Stimulated activated CD4-positive, alpha-beta T cell treated with anti-CD3 and anti-CD28 coated beads, Interleukin-4, amount 100 ng/mL, for 24 hours (primary cell): Measurements from ENCODE around the gene PANK4.
"Not testable (repeated sequence)": the region's sequence is repeated elsewhere in the genome, so short reads cannot be mapped to it uniquely, and the experiment has no call there.

Experiments
- DNase-seq: peaks from one replicate; pipeline ENCODE4 v3.0.0-alpha.2; 2020

The PANK4 gene

GRCh38 chr1:2473198-2473597 lies 53.2 kb downstream of the PANK4 start:
- no peak for DNase-seq

- no peak for DNase-seq
Measured at GRCh38 chr1:2472561-2473177, 53.7 kb downstream of the PANK4 start.

- no peak for DNase-seq
Measured at GRCh38 chr1:2472109-2472508, 54.3 kb downstream of the PANK4 start.

DNA sequence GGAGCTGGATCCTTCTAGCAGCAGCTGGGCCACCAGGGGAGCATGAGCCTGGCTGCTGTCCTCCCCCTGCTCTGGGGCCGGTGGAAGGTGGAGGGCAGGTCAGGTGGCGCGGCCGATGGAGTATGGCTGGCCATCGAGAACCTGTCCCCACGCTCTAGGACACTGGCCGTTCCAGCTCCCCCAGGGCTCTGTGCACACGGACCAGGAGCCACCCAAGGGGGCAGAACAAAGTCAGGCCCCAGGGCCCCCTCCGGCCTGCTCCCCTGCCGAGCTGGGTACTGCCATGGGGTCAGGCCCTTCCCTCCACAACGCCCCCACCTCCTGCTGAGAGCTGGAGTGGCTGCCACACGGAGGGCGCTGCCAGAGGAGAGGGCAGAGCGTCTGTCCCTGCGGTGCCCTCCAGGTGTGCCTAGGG lies 54.8 kb downstream of the PANK4 start:
- DNase-seq: no peak

DNA sequence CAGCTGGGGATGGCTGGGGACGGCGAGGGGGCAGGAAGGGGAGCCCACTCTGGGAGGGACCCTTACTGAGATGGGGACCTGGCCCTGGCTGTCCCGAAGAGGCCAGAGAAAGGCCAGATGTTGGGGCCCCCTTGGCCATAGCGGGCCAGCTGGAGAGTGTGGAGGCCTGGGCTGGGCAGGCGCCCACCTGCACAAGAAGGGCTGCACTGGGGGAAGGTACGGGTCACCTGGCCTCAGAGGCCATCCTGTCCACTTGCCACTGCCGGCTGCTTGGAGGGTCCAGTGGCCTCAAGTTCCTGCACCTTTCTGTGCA lies 55.3 kb downstream of the PANK4 start:
- DNase-seq: no peak

DNA sequence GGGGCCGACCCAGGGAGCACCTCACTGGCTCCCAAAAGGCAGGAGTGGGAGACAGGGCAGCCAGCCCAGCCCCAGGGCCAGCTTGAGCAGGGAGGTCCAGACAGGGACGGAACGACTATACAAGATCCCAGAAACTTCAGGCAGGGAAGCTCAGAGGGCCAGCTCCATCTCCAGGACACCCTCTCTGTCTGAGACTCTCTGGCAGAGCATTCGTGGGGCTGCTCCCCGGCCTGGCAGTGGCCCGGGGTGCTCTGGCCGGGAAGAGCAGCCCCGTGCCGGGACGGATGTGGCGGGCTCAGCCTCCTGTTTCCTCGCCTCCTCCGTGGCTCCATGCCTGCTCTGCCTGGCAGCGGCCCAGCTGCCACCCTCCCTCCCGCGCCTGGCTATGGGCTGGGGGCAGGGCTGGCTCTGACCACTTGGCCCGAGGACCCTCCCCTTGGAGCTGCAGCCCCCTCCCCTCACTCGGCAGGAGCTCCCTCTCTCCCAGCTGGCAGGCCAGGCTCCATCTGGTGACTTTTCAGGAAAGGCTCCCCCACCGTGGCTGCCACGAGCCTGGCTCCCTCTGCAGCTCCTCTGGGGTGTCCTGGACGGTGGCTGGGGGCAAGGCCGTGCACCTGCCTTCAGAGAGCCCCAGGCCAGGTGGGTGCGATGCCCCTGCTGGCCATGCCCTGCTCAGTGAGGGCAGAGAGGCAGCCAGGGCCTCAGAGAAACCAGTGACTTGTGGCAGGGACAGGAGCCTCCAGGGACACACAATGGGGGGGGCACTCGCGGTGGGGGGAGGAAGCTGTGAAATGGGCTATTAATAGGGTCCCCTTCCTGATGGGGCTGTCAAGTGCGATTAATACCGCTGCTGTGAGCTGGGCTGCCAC lies 55.9 kb downstream of the PANK4 start:
- DNase-seq: no peak

GRCh38 chr1:2469103-2469940 lies 57.1 kb downstream of the PANK4 start:
- DNase-seq: no peak

DNA sequence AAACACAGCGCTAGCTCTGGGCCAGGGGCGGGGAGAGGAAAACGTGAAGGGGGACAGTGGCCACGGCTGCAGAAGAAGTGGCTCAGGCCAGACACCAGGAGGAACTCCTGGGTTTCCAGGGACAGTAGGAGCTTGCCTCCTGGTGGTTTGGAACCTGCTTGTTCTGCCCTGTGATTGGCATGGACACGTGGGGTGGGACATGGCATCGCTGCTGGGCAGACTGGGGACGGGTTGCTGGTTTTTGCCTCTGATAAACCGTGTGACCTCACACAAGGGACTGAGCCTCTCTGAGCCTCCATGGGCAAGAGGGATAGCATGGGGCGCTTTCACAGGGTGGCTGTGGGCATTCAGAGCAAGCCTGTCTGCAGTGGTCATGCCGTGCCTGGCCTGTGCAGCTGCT lies 57.9 kb downstream of the PANK4 start:
- DNase-seq: no peak

DNA sequence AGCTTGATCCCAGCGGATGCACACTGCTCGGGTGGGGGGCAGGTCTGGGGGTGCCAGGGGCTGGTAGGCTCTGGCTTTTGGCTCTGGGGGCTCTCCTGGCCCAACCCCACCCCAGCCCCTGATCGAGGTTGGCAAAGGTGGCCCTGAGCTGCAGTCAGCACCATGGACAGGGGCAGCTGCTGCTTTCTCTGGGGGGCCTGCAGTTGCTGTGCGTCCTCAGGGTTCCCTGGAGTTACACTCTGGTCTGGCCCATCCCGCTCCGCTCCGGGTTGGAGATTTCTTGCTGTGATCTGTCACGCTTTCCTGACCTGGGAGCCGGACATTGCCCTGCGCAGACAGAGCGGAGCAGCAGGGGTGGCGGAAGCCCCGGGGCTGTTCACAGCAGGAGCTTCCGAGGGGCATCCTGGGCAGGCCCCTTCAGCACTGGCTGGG lies 58.3 kb downstream of the PANK4 start:
- peak; percentile 22 for DNase-seq

- DNase-seq: peak; percentile 32
Measured at GRCh38 chr1:2466958-2467554, 59.3 kb downstream of the PANK4 start.

- no peak for DNase-seq
Measured at GRCh38 chr1:2466270-2466665, 60.1 kb downstream of the PANK4 start.

GRCh38 chr1:2465371-2466269 lies 60.8 kb downstream of the PANK4 start:
- no peak for DNase-seq

GRCh38 chr1:2463396-2463795 lies 63.0 kb downstream of the PANK4 start:
- no peak for DNase-seq

DNA sequence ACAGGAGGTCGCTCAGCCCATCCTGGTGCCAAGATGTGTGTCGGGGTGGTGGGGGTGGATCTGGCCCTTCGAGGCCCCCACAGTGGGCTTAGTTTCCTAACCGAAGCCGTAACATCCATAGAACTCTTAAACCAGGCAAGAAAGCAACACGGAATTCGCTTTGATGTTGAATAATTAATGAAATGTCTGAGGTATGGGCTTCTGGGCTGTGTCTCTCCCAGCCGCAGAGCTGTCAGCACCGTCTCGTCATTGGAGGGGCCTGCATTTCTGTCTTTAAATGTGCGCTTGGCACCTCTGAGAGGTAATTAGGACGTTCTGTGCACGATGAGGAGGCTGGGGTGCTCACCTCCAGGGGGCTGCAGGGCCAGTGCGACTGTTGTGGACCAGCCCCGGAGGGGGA lies 63.6 kb downstream of the PANK4 start:
- DNase-seq: no peak

- DNase-seq: no peak
Measured at GRCh38 chr1:2460996-2461751, 65.2 kb downstream of the PANK4 start.

- DNase-seq: no peak
Measured at GRCh38 chr1:2460203-2460602, 66.2 kb downstream of the PANK4 start.

DNA sequence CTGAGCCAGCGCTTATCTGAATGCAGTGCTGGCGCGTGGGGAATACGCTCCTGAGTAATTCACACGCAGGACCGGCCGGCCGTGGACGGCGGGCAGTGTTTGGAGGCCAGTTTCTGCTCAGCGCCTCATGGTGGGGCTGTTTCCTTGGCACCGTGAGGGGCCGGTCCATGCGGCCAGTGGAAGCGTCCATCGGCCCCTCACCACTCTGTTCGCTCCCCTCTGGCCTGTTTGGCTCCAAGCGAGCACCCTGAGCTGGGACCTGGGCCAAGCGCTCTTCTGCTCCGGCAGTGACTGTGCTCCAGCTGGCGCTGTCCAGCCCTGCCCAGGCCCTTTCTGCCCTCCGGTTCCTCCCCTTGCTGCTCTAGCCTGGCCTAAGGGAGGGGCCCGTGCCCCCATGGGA lies 66.6 kb downstream of the PANK4 start:
- no peak for DNase-seq

DNA sequence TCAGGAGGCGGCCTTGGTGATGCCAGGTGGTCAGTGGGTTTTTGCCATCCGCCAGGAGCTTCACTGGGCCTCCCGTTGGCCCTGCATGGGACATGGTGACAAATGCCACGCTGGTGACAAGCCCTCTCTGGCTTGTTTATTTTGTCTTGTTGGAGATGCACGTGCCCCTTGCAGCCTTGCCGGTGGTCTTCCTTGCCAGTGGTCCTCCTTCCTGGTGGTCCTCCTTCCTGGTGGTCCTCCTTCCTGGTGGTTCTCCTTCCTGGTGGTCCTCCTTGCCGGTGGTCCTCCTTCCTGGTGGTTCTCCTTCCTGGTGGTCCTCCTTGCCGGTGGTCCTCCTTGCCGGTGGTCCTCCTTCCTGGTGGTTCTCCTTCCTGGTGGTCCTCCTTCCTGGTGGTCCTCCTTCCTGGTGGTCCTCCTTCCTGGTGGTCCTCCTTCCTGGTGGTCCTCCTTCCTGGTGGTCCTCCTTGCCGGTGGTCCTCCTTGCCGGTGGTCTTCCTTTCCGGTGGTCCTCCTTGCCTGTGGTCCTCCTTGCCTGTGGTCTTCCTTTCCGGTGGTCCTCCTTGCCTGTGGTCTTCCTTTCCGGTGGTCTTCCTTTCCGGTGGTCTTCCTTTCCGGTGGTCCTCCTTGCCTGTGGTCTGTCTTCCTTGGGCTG lies 67.2 kb downstream of the PANK4 start:
- not testable (repeated sequence) for DNase-seq

DNA sequence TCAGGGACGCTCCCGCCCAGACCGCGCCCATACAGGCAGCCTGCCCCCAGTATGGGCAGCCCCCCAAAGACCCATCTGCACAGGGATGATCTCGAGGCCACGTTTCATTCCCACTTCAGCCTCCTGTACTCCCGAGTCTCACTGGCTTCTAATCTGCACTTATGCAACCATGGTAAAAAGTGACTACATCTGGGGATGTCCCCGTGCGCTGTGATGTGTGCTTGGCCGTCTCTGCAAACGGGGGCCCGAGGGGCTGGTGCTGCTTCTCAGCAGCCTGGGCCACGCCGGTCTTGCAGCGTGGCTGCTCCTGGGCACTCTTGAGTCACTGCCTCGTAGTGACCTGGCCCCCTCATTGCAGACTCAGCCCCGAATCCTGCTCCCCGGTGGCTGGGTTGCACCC lies 67.7 kb downstream of the PANK4 start:
- DNase-seq: no peak
